ENCODE measurements around the gene RFX1.

RFX1 gene

DNA sequence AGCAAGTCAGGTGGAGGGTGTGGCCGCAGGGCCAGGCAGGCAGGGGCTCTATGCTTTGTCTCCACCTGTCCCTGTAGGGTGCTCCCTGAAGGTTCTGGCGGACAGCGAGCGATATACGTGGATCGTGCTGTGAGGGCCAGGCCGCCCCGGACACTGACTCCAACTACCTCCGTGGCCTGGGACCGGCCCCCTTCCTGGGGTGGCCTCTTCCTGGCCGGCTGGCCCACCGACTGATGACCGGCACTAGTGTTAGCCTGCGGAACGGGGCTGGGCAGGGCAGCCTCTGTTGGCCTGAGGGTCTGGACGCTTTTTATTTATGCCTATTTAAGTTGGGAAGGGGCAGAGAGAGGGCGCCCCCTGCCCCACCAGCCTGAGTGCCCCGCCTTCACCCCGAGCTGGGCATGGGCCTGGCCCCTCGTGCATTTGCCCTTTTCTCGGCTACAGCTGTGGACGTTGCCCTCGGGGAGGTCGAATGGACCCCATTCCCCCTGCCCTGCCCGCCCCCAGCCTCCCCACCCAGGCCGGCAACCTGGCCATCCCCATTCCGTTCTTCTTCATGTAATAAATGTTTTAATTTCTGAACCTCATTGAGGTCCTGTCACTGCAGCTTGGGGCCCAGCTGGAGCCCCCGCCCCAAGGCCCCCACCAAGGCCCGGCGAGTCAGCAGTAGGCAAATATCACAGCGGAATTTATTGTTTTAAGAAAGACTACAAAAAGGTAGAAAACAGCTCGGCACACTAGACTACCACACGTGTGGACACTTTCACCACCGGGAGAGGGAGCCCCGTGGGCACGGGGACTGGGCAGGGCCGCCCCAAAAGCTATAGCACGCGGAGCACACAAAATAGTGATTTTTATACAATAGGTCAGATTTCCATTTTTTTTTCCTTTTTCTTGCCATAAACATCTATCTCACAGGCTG lies 45.0 kb downstream of the RFX1 start:
- no peak for DNase-seq

- no peak for DNase-seq
These were observed 45.9 kb downstream of the RFX1 start for GRCh38 chr19:13959962-13960862.

GRCh38 chr19:13959141-13959961 lies 46.8 kb downstream of the RFX1 start:
- DNase-seq = no peak

DNA sequence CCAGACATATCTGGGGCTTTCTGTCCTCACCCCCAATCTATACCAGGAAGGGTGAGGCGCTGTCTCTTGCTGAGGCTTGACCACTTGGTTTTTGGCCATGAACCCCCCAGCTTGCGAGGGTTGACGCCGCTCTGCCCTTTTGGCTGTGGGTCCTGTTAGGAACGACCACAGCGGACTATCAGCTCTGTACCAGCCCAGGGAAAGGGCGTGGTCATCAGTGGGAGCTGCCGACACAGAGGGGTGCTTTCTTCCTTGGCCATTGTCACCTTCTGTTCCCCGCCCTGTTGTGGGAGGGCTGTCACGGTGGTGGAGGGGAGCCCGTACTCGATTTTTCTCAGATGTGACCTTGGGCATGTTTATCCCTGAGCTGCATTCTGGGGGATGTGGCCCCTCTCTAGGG lies 48.1 kb downstream of the RFX1 start:
- no peak for DNase-seq

DNA sequence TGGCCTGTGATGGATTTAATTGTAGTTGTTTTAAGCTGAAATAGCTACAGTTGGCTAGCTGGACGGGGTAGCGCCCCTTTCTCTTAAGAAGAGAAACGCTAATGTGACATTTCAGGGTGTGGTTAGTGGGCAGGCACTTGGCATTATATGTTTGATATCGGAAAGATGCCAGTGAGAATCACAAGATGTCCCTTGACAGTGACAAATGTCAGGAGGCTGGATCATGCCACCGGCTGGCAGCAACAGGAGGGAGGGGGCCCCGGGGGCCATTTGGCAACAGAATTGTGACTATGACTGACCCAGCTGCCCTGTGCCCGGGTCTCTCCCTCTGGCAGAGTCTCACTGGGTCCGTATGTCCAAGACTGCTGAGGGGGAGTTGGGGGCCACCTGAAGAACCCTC lies 49.1 kb downstream of the RFX1 start:
- no peak for DNase-seq

DNA sequence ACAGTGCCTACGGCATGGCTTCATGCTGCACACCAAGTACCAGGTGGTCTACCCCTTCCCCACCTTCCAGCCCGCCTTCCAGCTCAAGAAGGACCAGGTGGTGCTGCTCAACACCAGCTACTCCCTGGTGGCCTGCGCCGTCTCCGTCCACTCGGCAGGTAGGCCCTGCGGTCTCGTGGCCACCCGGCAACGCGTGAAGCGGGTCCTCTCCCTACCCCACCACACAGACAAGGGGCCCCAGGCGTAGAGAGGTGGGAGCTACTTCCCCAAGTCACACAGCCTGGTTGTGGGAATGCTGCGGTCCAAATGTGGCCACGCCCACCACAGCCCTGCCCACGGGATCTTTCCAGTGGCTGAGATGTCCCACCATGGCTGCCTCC lies 49.8 kb downstream of the RFX1 start:
- DNase-seq = no peak

GRCh38 chr19:13955662-13956364 lies 50.3 kb downstream of the RFX1 start:
- no peak for DNase-seq

GRCh38 chr19:13954185-13954584 lies 51.9 kb downstream of the RFX1 start:
- DNase-seq = no peak

GRCh38 chr19:13952931-13953531 lies 53.1 kb downstream of the RFX1 start:
- no peak for DNase-seq

DNA sequence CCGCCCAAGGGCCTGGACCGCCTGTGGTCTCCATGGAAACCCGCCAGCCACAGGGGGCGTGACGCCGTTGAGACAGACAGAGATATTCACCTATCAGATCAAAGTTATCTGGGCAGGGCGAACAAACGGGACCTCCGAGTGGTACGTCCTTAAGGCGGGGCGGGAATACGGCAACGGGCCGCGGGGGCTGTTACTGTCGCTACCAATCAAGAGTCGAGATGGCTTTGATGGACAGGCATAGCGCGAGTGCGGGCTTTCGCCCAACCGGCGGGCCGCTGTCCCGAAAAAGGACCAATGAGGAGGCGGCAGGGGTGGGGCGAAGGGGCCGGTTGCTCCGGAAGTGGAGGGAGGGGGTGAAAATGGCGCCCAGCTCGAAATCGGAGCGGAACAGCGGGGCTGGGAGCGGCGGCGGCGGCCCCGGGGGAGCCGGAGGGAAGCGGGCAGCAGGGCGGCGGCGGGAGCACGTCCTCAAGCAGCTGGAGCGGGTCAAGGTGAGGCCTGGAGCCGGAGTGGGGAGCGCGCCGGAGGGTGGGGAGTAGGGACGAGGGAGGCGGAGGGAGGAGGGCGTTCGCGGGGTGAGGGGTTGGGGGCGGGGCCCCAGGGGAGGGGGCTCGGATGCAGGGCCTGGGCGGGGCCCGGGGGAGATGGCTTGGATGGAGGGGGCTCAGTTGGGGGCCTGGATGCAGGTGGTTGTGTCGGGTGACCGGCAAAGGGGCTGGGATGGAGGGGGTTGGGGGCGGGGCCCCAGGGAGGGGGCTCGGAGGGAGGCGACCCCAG lies 53.8 kb downstream of the RFX1 start, which contains the start of gene DCAF15:
Gene DCAF15 (plus strand): TSS at position 356 of the 777 bp plus-strand sequence. CDS start 4 bp downstream, at position 360.
- peak; percentile 95 to 98 for DNase-seq

DNA sequence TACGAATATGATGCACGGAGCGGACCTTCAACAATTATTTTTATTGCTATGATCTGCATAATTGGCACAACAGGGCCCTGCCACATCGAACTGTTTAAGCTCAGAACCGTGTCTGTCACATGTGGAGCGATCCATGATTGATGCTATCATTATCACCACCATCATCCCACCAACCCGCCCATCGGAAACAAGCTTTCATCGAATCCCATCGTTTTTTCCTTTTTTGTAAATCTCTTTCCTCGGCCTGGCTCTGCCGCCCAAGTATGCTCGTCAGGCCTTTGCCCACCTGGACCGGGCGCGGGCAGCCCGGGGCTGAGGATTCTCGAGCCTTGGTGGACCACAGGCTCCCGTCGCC lies 54.3 kb downstream of the RFX1 start:
- no peak for DNase-seq

DNA sequence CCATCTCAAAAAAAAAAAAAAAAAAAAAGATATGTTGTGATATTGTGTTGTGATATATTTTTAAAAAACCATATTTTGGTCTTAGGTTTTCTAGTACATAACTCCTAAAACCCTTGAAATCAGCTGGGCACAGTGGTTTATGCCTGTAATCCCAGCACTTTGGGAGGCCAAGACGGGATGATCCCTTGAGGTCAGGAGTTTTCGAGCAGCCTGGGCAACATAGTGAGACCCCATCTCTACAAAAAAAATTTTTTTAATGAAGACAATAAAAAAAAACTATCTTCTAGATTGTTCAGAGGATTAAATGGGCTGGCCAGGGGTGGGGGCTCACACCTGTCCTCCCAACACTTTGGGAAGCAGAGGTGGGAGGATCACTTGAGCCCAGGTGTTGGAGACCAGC lies 55.1 kb downstream of the RFX1 start:
- DNase-seq = no peak

- no peak for DNase-seq
These were observed 59.7 kb downstream of the RFX1 start for GRCh38 chr19:13946414-13946813.

- no peak for DNase-seq
These were observed 64.0 kb downstream of the RFX1 start for GRCh38 chr19:13942023-13942684.

DNA sequence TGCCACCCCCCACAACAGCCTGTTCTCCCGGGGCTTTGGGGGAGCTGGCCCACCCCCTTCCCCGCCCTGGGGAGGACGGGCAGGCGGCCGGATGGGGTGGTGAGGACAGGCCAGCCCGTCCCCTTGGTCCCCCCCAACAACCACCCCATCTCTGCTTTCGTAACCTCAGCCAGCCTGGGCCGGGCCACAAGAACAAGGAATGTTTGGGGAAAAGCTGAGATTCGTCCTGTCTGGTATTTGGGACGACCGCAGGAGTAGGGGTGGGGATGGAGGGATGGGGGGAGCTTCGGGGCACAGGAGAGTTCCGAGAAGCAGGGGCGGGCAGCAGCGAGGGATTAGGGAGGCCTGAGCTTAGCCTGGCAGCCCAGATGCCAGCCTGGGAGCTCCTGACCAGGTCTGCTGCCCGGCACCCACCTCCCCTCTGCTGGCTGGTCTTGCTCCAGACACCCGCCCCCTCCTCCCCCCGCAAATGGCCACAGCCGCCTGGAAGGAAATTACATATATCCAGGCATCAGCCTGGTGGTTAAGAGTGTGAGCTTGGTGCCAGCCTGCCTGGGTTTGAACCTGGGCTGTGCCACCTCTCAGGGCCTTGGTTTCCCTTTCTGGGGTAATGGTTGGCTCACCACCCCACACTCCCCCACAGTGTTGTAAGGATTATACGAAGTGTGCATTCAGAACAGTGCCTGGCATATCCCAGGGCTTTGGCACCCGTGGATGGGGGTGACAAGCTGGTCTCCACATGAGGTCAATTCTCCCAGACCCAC lies 67.6 kb downstream of the RFX1 start, which contains the start of gene PODNL1:
Gene PODNL1 (minus strand): TSS at position 117 of the 764 bp plus-strand sequence. CDS start 236 bp downstream, outside the sequence.
- no peak for DNase-seq

DNA sequence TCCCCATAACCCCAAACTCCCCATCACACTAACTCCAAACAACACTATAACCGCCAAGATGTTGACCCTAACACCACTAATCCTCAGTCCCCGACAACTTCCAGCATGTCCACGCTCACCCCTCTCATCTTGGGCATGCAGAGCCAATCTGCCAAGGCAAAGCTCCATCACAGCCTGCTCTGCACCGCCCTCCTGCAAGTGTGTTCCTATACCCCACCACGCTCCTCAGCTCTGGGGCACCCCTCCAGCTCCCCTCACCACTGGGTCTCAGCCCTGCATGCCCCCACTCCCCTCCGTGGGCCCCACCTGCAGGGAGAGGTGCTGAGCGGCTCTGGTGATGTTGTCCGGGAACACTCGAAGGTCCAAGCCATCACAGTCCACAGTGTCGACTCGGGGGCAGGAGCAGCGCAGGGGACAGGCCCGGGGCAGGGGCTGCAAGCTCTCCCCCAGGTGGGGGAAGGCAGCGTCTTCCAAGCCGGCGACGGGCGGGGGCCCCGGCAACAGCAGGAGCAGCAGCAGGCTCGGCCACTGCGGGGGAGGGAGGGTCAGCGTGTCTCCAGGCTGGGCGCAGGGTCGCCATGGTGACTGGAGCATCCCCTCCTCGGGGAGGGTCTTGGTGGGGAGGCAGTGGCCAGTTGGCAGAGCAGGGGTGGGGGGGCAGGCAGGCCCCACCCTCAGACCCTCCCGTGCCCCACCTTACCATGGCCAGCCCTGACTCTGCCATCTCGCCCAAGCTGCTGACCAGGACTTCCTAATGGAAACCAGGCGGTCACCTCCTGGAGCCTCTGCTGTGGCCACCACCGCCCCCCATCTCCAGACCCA lies 68.4 kb downstream of the RFX1 start:
- no peak for DNase-seq

DNA sequence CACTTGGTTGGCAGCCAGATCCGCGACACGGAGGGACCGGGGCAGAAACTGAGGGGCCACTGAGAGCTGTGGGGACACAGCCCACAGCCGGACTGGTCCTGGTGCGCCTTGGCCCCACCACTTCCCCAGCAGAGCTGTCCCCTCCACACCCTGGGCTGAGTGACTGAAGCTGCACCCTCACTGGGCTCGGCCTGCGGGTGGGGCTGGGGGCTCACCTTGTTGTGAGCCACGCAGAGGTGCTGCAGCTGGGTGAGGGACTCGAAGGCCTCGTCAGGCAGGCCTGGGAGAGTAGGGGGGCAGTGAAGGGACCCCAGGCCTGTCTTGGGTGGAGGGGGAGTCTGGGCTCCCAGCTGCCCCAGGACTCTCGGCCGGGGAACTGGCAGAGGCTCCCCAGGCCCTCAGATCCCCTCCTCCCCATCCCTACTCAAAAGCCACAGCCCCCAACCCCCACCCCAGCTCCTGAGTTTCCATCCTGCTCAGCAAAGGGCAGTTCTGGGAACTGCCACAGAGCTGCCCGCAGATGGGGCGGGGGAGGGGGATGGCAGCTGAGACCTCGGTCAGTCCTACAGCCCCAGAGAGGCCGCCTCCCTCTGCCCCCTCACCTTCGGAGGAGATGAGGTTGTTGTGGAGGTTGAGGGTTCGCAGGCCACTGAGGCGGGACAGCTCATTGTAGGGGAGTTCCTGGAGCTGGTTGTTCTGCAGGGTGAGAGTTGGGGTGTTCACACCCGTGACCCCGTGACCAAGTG lies 70.2 kb downstream of the RFX1 start:
- no peak for DNase-seq

DNA sequence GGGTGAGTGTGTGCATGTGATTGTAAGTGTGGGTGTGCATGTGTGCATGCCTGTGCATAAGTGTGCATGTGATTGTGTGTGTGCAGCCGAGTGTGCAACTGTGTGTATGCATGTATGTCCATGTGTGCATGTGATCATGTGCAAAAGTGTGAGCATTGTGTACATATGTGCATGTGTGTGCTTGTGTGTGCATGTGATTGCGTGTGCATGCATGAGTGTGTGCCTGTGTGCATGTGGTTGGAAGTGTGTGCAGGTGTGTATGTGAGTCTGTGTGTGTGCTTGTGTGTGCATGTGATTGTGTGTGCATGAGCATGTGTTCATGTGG lies 71.4 kb downstream of the RFX1 start:
- DNase-seq = no peak
